Mammary epithelial cell (primary cell): ENCODE results near the gene KIF15.

ENCODE experiments used
- CTCF ChIP-seq, 2 donors: IDR thresholded peaks in 1 of 2; conservative IDR thresholded peaks in 1 of 2; 2 replicates each; pipeline ENCODE4 v1.5.1; 2011 to 2012; ENCODE audit warnings: inconsistent platforms in 2 of 2, low read length in 2 of 2, mild to moderate bottlenecking in 2 of 2, control low read depth in 1 of 2, low read depth in 1 of 2; ENCODE audit not compliant: insufficient read depth in 1 of 2; ENCODE audit errors: extremely low read depth in 1 of 2
- EZH2 ChIP-seq: IDR thresholded peaks from 2 replicates; pipeline ENCODE4 v1.6.1; 2012; ENCODE audit warnings: low read length, inconsistent platforms, borderline replicate concordance

- TF ChIP-seq CTCF (conservative IDR thresholded peaks at IDR 0.05 in 1 of 2, IDR thresholded peaks at IDR 0.05 in 1 of 2; ENCODE audit: extremely low read depth in 1 of 2, insufficient read depth in 1 of 2, low read depth in 1 of 2, low read length in 2 of 2) (no peak), EZH2 (no peak)
Measured at GRCh38 chr3:44885618-44886017, 124.0 kb downstream of the KIF15 start.
